H1 (cell line): Measurements from ENCODE around the gene CFAP100. TPM values are rescaled to one million over a fixed set of nuclear protein-coding genes. Genes with fewer than 3 reads are reported as not detected.

Experiments used
- CTCF ChIA-PET: fragments of 300-600 bp; sonication (Branson Sonifier 250); formaldehyde crosslinking; loops from one replicate; lab custom pipeline; 2021; ENCODE audit not compliant: partially characterized antibody; lab: Charles Lee
- POLR2A ChIA-PET: fragments of 300-600 bp; sonication (Branson Sonifier 250); formaldehyde crosslinking; loops from one replicate; lab custom pipeline; 2021; ENCODE audit warnings: inconsistent platforms; ENCODE audit not compliant: partially characterized antibody; lab: Charles Lee
- DNase-seq, 2 experiments: peaks; one replicate each; pipeline versions ENCODE4 v3.0.0 to v3.0.0-alpha.2; 2010 to 2022; ENCODE audit warnings: low spot score in 2 of 2, low read depth in 1 of 2, mixed read lengths in 1 of 2
- FAIRE-seq: peaks from 2 replicates; lab custom pipeline; 2011; peaks lifted over from hg19 to GRCh38; lab: Jason Lieb, UNC
- H2AFZ ChIP-seq: 2 replicates; pipeline ENCODE4 v1.8.1; 2012; ENCODE audit warnings: low read length, inconsistent platforms
- H2AK5ac ChIP-seq: 2 replicates; pipeline ENCODE4 v1.6.1; 2013; ENCODE audit warnings: low read depth, low read length
- H2BK120ac ChIP-seq: replicated peaks from 2 replicates; pipeline ENCODE3; 2013; ENCODE audit warnings: low read depth, low read length, inconsistent platforms
- H2BK12ac ChIP-seq: 2 replicates; pipeline ENCODE4 v1.6.1; 2013; ENCODE audit warnings: low read depth, low read length
- H2BK15ac ChIP-seq: 2 replicates; pipeline ENCODE4 v1.6.1; 2013; ENCODE audit warnings: low read length
- H2BK20ac ChIP-seq: 2 replicates; pipeline ENCODE4 v1.6.1; 2013; ENCODE audit warnings: low read length
- H2BK5ac ChIP-seq: 2 replicates; pipeline ENCODE4 v1.6.1; 2013; ENCODE audit warnings: low read depth, low read length
- H3K14ac ChIP-seq: 2 replicates; pipeline ENCODE4 v1.6.1; 2013; ENCODE audit warnings: inconsistent platforms; ENCODE audit not compliant: insufficient read length
- H3K18ac ChIP-seq: 2 replicates; pipeline ENCODE4 v1.6.1; 2013; ENCODE audit warnings: low read length; ENCODE audit errors: extremely low read depth
- H3K23ac ChIP-seq: 2 replicates; pipeline ENCODE4 v1.6.1; 2013; ENCODE audit warnings: inconsistent platforms; ENCODE audit not compliant: insufficient read length
- H3K23me2 ChIP-seq: 2 replicates; pipeline ENCODE4 v1.6.1; 2013; ENCODE audit warnings: low read depth, low read length
- H3K27ac ChIP-seq: 2 replicates; pipeline ENCODE4 v1.6.1; 2011; ENCODE audit warnings: low read depth, low read length, inconsistent platforms
- H3K27me3 ChIP-seq, 4 experiments: replicated peaks in 1 of 4; 1 replicate in 1 of 4; 2 replicates in 3 of 4; pipeline versions ENCODE4 v1.6.1 to v1.8.1; 2011 to 2013; ENCODE audit warnings: low read length in 3 of 4, mild to moderate bottlenecking in 3 of 4, inconsistent platforms in 2 of 4, mixed read lengths in 2 of 4, moderate library complexity in 1 of 4; ENCODE audit not compliant: control insufficient read depth in 3 of 4, insufficient read depth in 3 of 4; ENCODE audit errors: extremely low read depth in 1 of 4
- H3K36me3 ChIP-seq, 4 experiments: 2 replicates each; pipeline versions ENCODE4 v1.6.1 to v1.8.1; 2011 to 2013; ENCODE audit warnings: mild to moderate bottlenecking in 4 of 4, low read length in 3 of 4, moderate library complexity in 2 of 4, control low read depth in 1 of 4, inconsistent platforms in 1 of 4; ENCODE audit not compliant: insufficient read depth in 4 of 4, control insufficient read depth in 2 of 4
- H3K4ac ChIP-seq: replicated peaks from 2 replicates; pipeline ENCODE3; 2013; ENCODE audit warnings: low read length, low read depth, mixed read lengths, inconsistent platforms; ENCODE audit not compliant: insufficient read length
- H3K4me1 ChIP-seq, 4 experiments: replicated peaks in 1 of 4; 1 replicate in 1 of 4; 2 replicates in 3 of 4; pipeline versions ENCODE4 v1.6.1 to v1.8.1; 2011 to 2013; ENCODE audit warnings: low read length in 3 of 4, inconsistent platforms in 2 of 4, mixed read lengths in 1 of 4; ENCODE audit not compliant: insufficient read depth in 4 of 4, control insufficient read depth in 3 of 4
- H3K4me2 ChIP-seq, 2 experiments: 2 replicates each; pipeline versions ENCODE4 v1.6.1 to v1.8.1; 2011 to 2013; ENCODE audit warnings: low read depth in 2 of 2, low read length in 2 of 2, control low read depth in 1 of 2, inconsistent platforms in 1 of 2, mild to moderate bottlenecking in 1 of 2; ENCODE audit not compliant: insufficient read depth in 1 of 2
- H3K4me3 ChIP-seq, 4 experiments: fragments of 200-600, 300-600 bp in 1 of 4; sonication (generic), shearing (Covaris generic), sonication (Bioruptor Twin) in 1 of 4; 2 replicates each; pipeline versions ENCODE4 v1.5.1 to v1.8.1; 2011 to 2016; ENCODE audit warnings: low read length in 4 of 4, low read depth in 3 of 4, control low read depth in 2 of 4, inconsistent platforms in 2 of 4, mild to moderate bottlenecking in 2 of 4, mixed read lengths in 1 of 4, moderate library complexity in 1 of 4; ENCODE audit not compliant: insufficient read depth in 2 of 4; ENCODE audit errors: extremely low read depth in 1 of 4
- H3K56ac ChIP-seq: replicated peaks from 2 replicates; pipeline ENCODE3; 2013; ENCODE audit warnings: low read depth, mild to moderate bottlenecking, mixed read lengths, low read length, inconsistent platforms; ENCODE audit not compliant: insufficient read length
- H3K79me1 ChIP-seq: 2 replicates; pipeline ENCODE4 v1.6.1; 2013; ENCODE audit warnings: low read depth, low read length, control low read depth
- H3K79me2 ChIP-seq, 2 experiments: 2 replicates each; pipeline versions ENCODE4 v1.6.1 to v1.8.1; 2012 to 2013; ENCODE audit warnings: low read length in 2 of 2, mild to moderate bottlenecking in 2 of 2, inconsistent platforms in 1 of 2; ENCODE audit not compliant: insufficient read depth in 2 of 2, control insufficient read depth in 1 of 2
- H3K9ac ChIP-seq, 4 experiments: replicated peaks in 1 of 4; 1 replicate in 1 of 4; 2 replicates in 3 of 4; pipeline versions ENCODE4 v1.6.1 to v1.8.1; 2011 to 2013; ENCODE audit warnings: low read depth in 3 of 4, low read length in 3 of 4, control low read depth in 2 of 4, mild to moderate bottlenecking in 2 of 4, moderate library complexity in 2 of 4, inconsistent platforms in 1 of 4; ENCODE audit errors: extremely low read depth in 1 of 4
- H3K9me3 ChIP-seq, 2 experiments: 2 replicates each; pipeline versions ENCODE4 v1.6.1 to v1.8.1; 2012 to 2013; ENCODE audit warnings: mild to moderate bottlenecking in 2 of 2, moderate library complexity in 2 of 2, control low read depth in 1 of 2, inconsistent platforms in 1 of 2, low read depth in 1 of 2, low read length in 1 of 2, mixed read lengths in 1 of 2; ENCODE audit not compliant: insufficient read depth in 2 of 2
- H4K20me1 ChIP-seq, 2 experiments: replicated peaks in 1 of 2; 2 replicates each; pipeline versions ENCODE3 to v1.8.1; 2011 to 2013; ENCODE audit warnings: inconsistent platforms in 2 of 2, low read length in 2 of 2, mild to moderate bottlenecking in 1 of 2; ENCODE audit not compliant: insufficient read depth in 2 of 2, control insufficient read depth in 1 of 2
- H4K5ac ChIP-seq: 2 replicates; pipeline ENCODE4 v1.6.1; 2013; ENCODE audit warnings: low read length, low read depth, mixed read lengths, inconsistent platforms; ENCODE audit not compliant: insufficient read length
- H4K8ac ChIP-seq: 2 replicates; pipeline ENCODE4 v1.8.0; 2013; ENCODE audit warnings: mild to moderate bottlenecking, moderate library complexity, low read length, inconsistent platforms; ENCODE audit not compliant: insufficient read depth; ENCODE audit errors: extremely low read depth
- H4K91ac ChIP-seq: replicated peaks from 2 replicates; pipeline ENCODE3; 2013; ENCODE audit warnings: low read length, mixed read lengths, inconsistent platforms; ENCODE audit not compliant: insufficient read length
- ASH2L ChIP-seq: fragments of 200-600, 300-600 bp; sonication (generic); IDR thresholded peaks from one replicate; pipeline ENCODE4 v1.7.1; 2017; ENCODE audit warnings: low read length
- ATF3 ChIP-seq: IDR thresholded peaks from 2 replicates; pipeline ENCODE4 v1.6.1; 2011; ENCODE audit warnings: low read depth, mild to moderate bottlenecking, low read length; ENCODE audit not compliant: insufficient read depth
- CBX5 ChIP-seq: fragments of 300-800, 300-1000 bp; sonication (generic); IDR thresholded peaks from 2 replicates; pipeline ENCODE4 v1.7.1; 2016; ENCODE audit warnings: antibody characterized with exemption, low read length, low read depth
- CEBPB ChIP-seq: IDR thresholded peaks from 2 replicates; pipeline ENCODE4 v1.6.1; 2012; ENCODE audit warnings: low read depth, low read length
- EP300 ChIP-seq, 2 experiments: IDR thresholded peaks; 1 replicate in 1 of 2; 2 replicates in 1 of 2; pipeline ENCODE4 v1.6.1; 2011 to 2012; ENCODE audit warnings: low read depth in 2 of 2, low read length in 2 of 2, mild to moderate bottlenecking in 2 of 2, borderline replicate concordance in 1 of 2, inconsistent platforms in 1 of 2, moderate library complexity in 1 of 2
- GTF2F1 ChIP-seq: IDR thresholded peaks from 2 replicates; pipeline ENCODE4 v1.6.1; 2012; ENCODE audit warnings: low read depth, low read length, improper control_type of control experiment, borderline replicate concordance
- HDAC2 ChIP-seq, 2 experiments: fragments of 300-600 bp in 1 of 2; sonication (generic) in 1 of 2; IDR thresholded peaks; 2 replicates each; pipeline ENCODE4 v1.6.1; 2011 to 2012; ENCODE audit warnings: low read depth in 2 of 2, low read length in 2 of 2, mild to moderate bottlenecking in 2 of 2, moderate library complexity in 2 of 2, borderline replicate concordance in 1 of 2, inconsistent platforms in 1 of 2
- KDM5A ChIP-seq: fragments of 200-600 bp; IDR thresholded peaks from 2 replicates; pipeline ENCODE4 v1.7.1; 2012; ENCODE audit warnings: mild to moderate bottlenecking, low read length, inconsistent platforms, mixed read lengths
- POU5F1 ChIP-seq: IDR thresholded peaks from 2 replicates; pipeline ENCODE4 v1.6.1; 2011; ENCODE audit warnings: low read depth, mild to moderate bottlenecking, low read length, moderate library complexity
- SIRT6 ChIP-seq: IDR thresholded peaks from one replicate; pipeline ENCODE4 v1.7.1; 2012; ENCODE audit warnings: low read length, inconsistent platforms
- WGBS, 2 experiments: shearing (Covaris generic) in 1 of 2; methylation state at CpG; one replicate each; pipeline versions ENCODE4 v1.1.6 to v1.1.7; 2013 to 2015; ENCODE audit warnings: low lambda C conversion rate in 2 of 2, mixed read lengths in 2 of 2, inconsistent platforms in 1 of 2, low coverage in 1 of 2, missing lambda C conversion rate in 1 of 2; ENCODE audit not compliant: insufficient replicate concordance in 2 of 2, insufficient coverage in 1 of 2, insufficient read length in 1 of 2; ENCODE audit errors: extremely low coverage in 1 of 2, missing lambda C conversion rate in 1 of 2; 5-methylcytosine and 5-hydroxymethylcytosine counted together
- polyA plus RNA-seq, 7 experiments: library from polyadenylated mRNA; depleted of rRNA in 3 of 7; stranded (reverse) in 5 of 7; unstranded in 2 of 7; fragments of >200 nt in 5 of 7; fragments of 200-250 nt in 2 of 7; gene quantifications; 1 replicate in 5 of 7; 2 replicates in 1 of 7; 4 replicates in 1 of 7; pipeline versions ENCODE4 v1.2.1 to v1.2.3, GENCODE V29; 2011 to 2013; ENCODE audit warnings: missing spikeins in 2 of 7, mixed read lengths in 2 of 7
- total RNA-seq: library from RNA; stranded (reverse); fragmentation: NEBNext Ultra II Directional; extraction: Animal tissue kit (Norgen Biotek cat#: 25700); gene quantifications from 2 replicates; pipeline ENCODE4 v1.2.1, GENCODE V29; 2021
- TF ChIP-seq, protein P1 (sequence below): IDR thresholded peaks from 2 replicates; pipeline ENCODE4 v1.6.1; 2011; ENCODE audit warnings: low read length, improper control_type of control experiment

CFAP100 gene
- total and polyA plus RNA-seq, 2 of the 8 experiments (the other 6 are each of a cell fraction or from before 2014, with no cell fraction given) = 0.17 TPM; not detected in 1

- Histone ChIP-seq H3K23me2 (0 out of 2 replicates have a peak, but pooled peaks cover 2% of the 10 kb centered on the region), H2AFZ (no peak overlapping the region), H2BK120ac (no peak overlapping the region), H3K14ac (no peak overlapping the region), H4K5ac (no peak overlapping the region), H3K4me1 (peaks cover 0 to 9% (median 2%) of the 10 kb centered on the region in 4 experiments; a peak in 4 of 7 replicates), H3K27ac (no peak overlapping the region), H3K79me1 (peaks cover 3% of the 10 kb centered on the region; the same call in 1 of the 2 replicates), H3K4me2 (no peak overlapping the region), H3K18ac (no peak overlapping the region), H2BK12ac (no peak overlapping the region), H3K4ac (no peak overlapping the region), H2BK5ac (no peak overlapping the region), H3K23ac (no peak overlapping the region), H3K36me3 (no peaks in the 10 kb centered on the region; a peak in 1 of 8 replicates), H4K91ac (no peak overlapping the region), H3K9ac (no peak overlapping the region), H3K56ac (no peak overlapping the region), H3K9me3 (no peaks in the 10 kb centered on the region), H4K8ac (no peak overlapping the region), H2BK15ac (no peak overlapping the region), H3K27me3 (no peaks in the 10 kb centered on the region), H2BK20ac (no peak overlapping the region), H2AK5ac (no peak overlapping the region), H3K79me2 (no peaks in the 10 kb centered on the region; a peak in 1 of 4 replicates), H3K4me3 (no peak overlapping the region), H4K20me1 (peaks cover 3 to 6% of the 10 kb centered on the region in 2 experiments)
- WGBS, 2 experiments = 87% methylated on average over 5 of the region's 5 CpGs; no CpG with 5 or more reads in 1 of the 2 experiments
- CTCF ChIA-PET = interaction anchor here (1.1 to 1.7 kb wide), 3 partner anchors 11 to 313 kb away, joined by 3 read pairs; no protein-coding TSS in a partner anchor
- no peak for DNase-seq
- FAIRE-seq = no peak
- POLR2A ChIA-PET = interaction anchor here (1.4 to 4.7 kb wide), 2 partner anchors 12 to 96 kb away, joined by 3 to 13 read pairs; no protein-coding TSS in a partner anchor
- no peak for TF ChIP-seq ASH2L
- no peak for TF ChIP-seq EP300 (IDR thresholded peaks at IDR 0.05; ENCODE audit: borderline replicate concordance in 1 of 2, low read depth in 2 of 2, low read length in 2 of 2)
- TF ChIP-seq, protein P1, sequence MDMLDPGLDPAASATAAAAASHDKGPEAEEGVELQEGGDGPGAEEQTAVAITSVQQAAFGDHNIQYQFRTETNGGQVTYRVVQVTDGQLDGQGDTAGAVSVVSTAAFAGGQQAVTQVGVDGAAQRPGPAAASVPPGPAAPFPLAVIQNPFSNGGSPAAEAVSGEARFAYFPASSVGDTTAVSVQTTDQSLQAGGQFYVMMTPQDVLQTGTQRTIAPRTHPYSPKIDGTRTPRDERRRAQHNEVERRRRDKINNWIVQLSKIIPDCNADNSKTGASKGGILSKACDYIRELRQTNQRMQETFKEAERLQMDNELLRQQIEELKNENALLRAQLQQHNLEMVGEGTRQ = no peak
- no peak for TF ChIP-seq CBX5
- no peak for TF ChIP-seq KDM5A
- no peak for TF ChIP-seq GTF2F1
- TF ChIP-seq POU5F1 = no peak
- no peak for TF ChIP-seq SIRT6
- TF ChIP-seq CEBPB = no peak
- no peak for TF ChIP-seq ATF3
- TF ChIP-seq HDAC2 (IDR thresholded peaks at IDR 0.05; ENCODE audit: borderline replicate concordance in 1 of 2, low read depth in 2 of 2, low read length in 2 of 2) = no peak
Observed at GRCh38 chr3:126445506-126445905, 50.8 kb downstream of the CFAP100 start.
